ENCODE measurements around the gene KDM6A.
A peak's percentile ranks its signal among the peaks of the same experiment; 100 is the strongest.
"Not testable (repeated sequence)": the region's sequence is repeated elsewhere in the genome, so short reads cannot be mapped to it uniquely, and the experiment has no call there.

KDM6A gene

GRCh38 chrX:44872821-44873414 is at the start of gene KDM6A:
Gene KDM6A (plus strand): TSS chrX:44873188. CDS start chrX:44873552, 364 bp downstream.
- peak; percentile 80 to 99 (median 96) for DNase-seq (ENCODE audit: low read depth in 2 of 3, low spot score in 2 of 3)

GRCh38 chrX:44823193-44823592 is 49.8 kb upstream of the KDM6A start:
- not testable (repeated sequence) for DNase-seq (ENCODE audit: low read depth in 2 of 3, low spot score in 2 of 3)

DNA sequence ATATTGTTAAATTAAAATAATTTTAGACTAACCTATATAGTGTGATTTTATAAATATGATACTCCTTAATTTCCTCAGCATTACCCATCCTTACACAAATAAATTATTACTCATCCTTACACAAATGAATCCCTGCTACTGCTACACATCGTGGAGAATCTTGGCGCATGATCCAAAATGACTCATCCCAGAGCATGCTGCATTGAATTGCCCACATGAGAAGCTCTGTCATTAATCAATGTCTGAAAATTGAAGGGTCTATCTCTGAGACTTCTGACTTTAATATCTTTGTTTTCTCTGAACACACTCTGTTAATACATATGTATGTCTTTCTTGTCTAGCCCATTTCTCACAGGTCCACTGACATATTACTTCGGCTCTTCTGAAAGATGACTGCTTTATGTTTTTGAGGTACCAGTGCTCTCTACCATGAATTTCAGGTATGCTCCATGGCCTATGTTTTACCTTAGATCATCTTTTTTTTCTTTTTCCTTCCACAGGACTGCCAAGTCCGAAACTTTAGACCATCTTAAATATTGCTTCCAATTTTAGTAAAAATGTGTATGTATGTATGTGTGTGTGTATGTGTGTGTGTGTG is 44.9 kb upstream of the KDM6A start:
- DNase-seq (ENCODE audit: low read depth in 2 of 3, low spot score in 2 of 3), result no peak

GRCh38 chrX:44829832-44830231 is 43.2 kb upstream of the KDM6A start:
- no peak for DNase-seq (ENCODE audit: low read depth in 2 of 3, low spot score in 2 of 3)

DNA sequence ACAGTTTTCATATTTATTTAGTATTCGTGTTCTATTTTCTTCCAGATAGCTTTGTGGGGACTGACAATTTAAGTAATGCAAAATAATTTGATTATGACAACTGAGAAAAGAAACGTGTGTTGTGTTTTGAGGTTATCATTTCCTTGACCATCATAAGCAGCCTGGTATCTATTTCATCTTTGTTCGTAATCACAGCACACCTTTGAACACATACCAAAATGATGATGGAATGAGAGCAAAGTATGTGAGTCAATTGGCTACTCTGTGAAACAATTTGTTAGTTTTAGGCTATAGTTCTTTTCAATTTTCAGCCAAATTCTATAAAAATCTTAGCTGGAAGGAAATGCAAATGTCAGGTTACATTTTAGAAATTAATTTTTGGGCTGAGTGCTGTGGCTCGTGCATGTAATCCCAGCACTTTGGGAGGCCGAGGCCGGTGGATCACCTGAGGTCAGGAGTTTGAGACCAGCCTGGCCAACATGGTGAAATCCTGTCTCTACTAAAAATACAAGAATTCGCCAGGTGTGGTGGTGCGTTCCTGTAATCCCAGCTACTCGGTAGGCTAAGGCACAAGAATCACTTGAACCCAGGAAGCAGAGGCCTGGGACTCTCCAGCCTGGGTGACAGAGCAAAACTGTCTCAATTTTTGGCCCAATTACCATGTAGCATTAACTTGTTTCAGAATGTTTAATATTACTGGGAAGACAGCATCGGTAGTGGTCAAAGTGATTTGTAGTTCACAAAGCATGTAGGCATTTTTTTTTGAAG is 30.3 kb upstream of the KDM6A start:
- DNase-seq (ENCODE audit: low read depth in 2 of 3, low spot score in 2 of 3), result no peak

- no peak for DNase-seq (ENCODE audit: low read depth in 2 of 3, low spot score in 2 of 3)
These were observed 29.7 kb upstream of the KDM6A start for GRCh38 chrX:44843318-44843702.

GRCh38 chrX:44843753-44844152 is 29.2 kb upstream of the KDM6A start, which contains the start of gene DUSP21:
Gene DUSP21 (plus strand): TSS chrX:44844021. CDS start chrX:44844133, 112 bp downstream.
- no peak for DNase-seq (ENCODE audit: low read depth in 2 of 3, low spot score in 2 of 3)

- no peak for DNase-seq (ENCODE audit: low read depth in 2 of 3, low spot score in 2 of 3)
These were observed 28.8 kb upstream of the KDM6A start for GRCh38 chrX:44844204-44844603.

- DNase-seq (ENCODE audit: low read depth in 2 of 3, low spot score in 2 of 3), result not testable (repeated sequence)
These were observed 22.1 kb upstream of the KDM6A start for GRCh38 chrX:44850891-44851290.

DNA sequence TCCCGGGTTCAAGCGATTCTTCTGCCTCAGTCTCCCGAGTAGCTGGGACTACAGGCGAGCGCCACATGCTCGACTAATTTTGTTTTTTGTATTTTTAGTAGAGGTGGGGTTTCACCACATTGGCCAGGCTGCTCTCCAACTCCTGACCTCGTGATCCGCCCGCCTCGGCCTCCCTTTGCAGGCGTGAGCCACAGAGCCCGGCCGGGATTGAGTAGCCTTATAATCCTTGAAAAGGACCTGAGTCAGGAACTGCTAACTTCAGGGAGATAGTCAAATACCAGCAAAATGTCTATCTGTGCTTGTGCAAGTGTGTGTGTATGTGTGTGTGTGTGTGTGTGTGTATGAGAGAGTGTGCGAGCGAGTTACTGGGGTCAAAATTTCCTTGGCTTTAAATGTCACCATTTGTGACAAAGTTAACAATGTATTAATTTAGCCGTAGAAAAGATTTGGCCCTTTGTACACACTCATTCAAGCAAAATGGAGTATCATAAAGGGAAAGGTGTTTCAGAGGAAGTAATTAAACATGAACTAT is 1.8 kb upstream of the KDM6A start:
- DNase-seq (ENCODE audit: low read depth in 2 of 3, low spot score in 2 of 3), result no peak

GRCh38 chrX:44871931-44872820 is 812 bp upstream of the KDM6A start:
- no peak for DNase-seq (ENCODE audit: low read depth in 2 of 3, low spot score in 2 of 3)

DNA sequence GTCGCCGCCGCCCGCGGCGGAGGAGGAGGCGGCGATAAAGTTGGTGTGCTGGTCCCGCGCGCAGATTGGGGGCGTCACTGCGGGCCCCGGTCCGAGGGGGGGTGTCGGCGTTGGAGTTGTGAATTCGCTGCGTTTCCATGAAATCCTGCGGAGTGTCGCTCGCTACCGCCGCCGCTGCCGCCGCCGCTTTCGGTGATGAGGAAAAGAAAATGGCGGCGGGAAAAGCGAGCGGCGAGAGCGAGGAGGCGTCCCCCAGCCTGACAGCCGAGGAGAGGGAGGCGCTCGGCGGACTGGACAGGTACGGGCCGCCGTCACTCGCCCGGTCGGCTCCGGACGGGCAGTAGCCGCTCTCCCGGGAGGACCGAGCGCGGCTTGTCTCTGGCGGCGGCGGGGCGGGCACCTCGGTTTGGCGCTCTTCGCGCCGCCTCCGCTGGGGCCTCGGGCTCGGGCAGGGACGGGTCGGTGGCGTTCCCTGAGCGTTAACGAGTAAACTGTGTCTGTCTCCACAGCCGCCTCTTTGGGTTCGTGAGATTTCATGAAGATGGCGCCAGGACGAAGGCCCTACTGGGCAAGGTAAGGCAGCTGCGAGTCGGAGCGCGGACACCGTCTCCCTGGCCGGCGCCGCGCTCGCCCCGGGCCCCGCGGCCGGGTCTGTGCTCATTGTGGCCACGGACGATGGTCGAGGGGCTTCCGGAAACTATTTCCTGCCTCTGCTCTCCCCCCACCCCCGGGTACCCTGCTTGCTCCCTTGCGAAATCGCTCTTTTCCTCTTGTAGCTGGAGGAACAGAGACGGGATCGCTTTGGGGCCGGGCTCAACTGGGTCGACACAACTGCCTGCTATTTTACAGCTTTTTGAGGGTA is 658 bp downstream of the KDM6A start:
- peak in 2 of 3 experiments; percentile 25 to 30 for DNase-seq (ENCODE audit: low read depth in 2 of 3, low spot score in 2 of 3)

- peak in 2 of 3 experiments; percentile 6 to 7 for DNase-seq (ENCODE audit: low read depth in 2 of 3, low spot score in 2 of 3)
These were observed 1.6 kb downstream of the KDM6A start for GRCh38 chrX:44874420-44875184.

DNA sequence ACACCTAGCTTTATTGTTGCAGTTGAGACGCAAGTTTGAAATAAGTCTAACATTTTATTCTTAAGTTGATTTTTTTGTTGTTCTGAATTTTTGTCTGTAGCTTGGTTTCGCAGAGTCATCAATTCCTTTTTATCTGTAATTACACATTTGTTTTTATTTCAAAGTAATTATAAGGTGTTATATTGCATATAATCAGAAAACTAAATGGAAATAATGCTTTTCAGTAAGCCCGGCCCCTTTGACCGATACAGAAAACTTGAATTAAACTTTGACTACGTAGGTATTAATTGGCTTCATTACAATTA is 2.1 kb downstream of the KDM6A start:
- DNase-seq (ENCODE audit: low read depth in 2 of 3, low spot score in 2 of 3), result no peak

DNA sequence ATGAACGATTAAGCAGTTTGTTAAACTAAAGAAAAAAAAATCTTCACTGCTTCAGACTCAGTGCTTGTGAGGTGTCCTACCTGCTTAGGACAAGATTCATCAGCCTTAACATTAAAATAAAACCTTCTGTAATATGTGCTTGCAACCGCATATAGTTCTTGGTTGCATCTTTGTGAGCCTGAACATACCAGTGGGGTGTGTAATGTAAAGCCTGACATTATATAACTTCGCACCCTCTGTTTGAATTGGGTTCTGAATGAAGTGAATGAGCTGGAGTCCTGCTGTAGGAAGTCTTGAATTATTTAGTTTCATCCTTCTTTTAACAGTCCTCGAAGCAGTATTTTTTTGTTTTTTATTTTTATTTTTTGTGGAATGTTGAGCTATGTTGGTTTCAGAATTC is 3.1 kb downstream of the KDM6A start:
- no peak for DNase-seq (ENCODE audit: low read depth in 2 of 3, low spot score in 2 of 3)

- no peak for DNase-seq (ENCODE audit: low read depth in 2 of 3, low spot score in 2 of 3)
These were observed 3.8 kb downstream of the KDM6A start for GRCh38 chrX:44876767-44877166.

GRCh38 chrX:44878780-44879179 is 5.8 kb downstream of the KDM6A start:
- no peak for DNase-seq (ENCODE audit: low read depth in 2 of 3, low spot score in 2 of 3)

GRCh38 chrX:44881549-44881948 is 8.6 kb downstream of the KDM6A start:
- DNase-seq (ENCODE audit: low read depth in 2 of 3, low spot score in 2 of 3), result no peak

DNA sequence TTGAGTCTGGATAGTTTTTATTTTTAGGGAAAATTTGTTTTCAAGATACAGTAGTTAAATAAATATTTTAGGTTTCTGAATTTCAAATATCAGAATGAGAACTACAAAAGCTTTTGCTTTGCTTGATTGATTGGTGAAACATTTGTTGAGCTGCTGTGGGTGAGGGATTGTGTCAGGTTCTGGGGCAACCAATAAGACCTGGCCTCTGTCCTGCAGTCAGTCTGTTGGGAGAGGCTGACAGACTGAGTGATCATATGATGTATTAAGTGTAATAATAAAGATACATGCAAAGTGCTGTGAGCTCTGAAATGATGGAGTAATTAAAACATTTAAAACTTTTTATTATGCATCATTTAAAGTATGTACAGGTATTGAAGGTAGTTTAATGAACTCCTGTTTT is 9.6 kb downstream of the KDM6A start:
- no peak for DNase-seq (ENCODE audit: low read depth in 2 of 3, low spot score in 2 of 3)

DNA sequence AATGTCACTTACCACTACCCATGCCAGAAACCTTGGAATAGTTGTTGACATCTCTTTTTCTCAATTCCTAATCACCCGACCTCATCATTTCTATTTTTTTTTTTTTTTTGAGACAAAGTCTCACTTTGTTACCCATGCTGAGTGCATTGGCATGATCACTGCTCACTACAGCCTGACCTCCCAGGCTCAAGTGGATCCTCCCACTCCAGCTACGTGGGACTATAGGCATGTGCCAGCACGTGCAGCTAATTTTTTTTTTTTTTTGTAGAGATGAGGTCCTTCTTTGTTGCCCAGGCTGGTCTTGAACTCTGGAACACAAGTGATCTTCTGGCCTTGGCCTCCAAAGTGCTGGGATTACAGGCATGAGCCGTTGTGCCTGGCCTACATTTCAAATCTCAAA is 12.0 kb downstream of the KDM6A start:
- DNase-seq (ENCODE audit: low read depth in 2 of 3, low spot score in 2 of 3), result no peak
